CD1c-positive myeloid dendritic cell (primary cell): Measurements from ENCODE around the gene TRIM33.
"Not testable (repeated sequence)": the region's sequence is repeated elsewhere in the genome, so short reads cannot be mapped to it uniquely, and the experiment has no call there.

Source experiments
- DNase-seq: peaks from one replicate; pipeline ENCODE4 v3.0.0-alpha.2; 2016; ENCODE audit errors: extremely low spot score

Gene TRIM33

GRCh38 chr1:114467491-114467890 lies 43.5 kb downstream of the TRIM33 start:
- DNase-seq: no peak

GRCh38 chr1:114466334-114467014 lies 44.5 kb downstream of the TRIM33 start:
- DNase-seq: no peak

GRCh38 chr1:114462963-114463362 lies 48.0 kb downstream of the TRIM33 start:
- no peak for DNase-seq

- DNase-seq: no peak
Observed at GRCh38 chr1:114462341-114462740, 48.7 kb downstream of the TRIM33 start.

GRCh38 chr1:114458237-114458777 lies 52.7 kb downstream of the TRIM33 start:
- peak; percentile 61 for DNase-seq

GRCh38 chr1:114457675-114458236 lies 53.2 kb downstream of the TRIM33 start:
- DNase-seq: peak; percentile 10

GRCh38 chr1:114456586-114456985 lies 54.4 kb downstream of the TRIM33 start:
- DNase-seq: no peak

GRCh38 chr1:114455102-114455785 lies 55.8 kb downstream of the TRIM33 start:
- DNase-seq: no peak

GRCh38 chr1:114454539-114454938 lies 56.5 kb downstream of the TRIM33 start:
- DNase-seq: no peak

- DNase-seq: no peak
Observed at GRCh38 chr1:114453361-114453784, 57.6 kb downstream of the TRIM33 start.

GRCh38 chr1:114448370-114449036 lies 62.5 kb downstream of the TRIM33 start:
- DNase-seq: no peak

- DNase-seq: no peak
Observed at GRCh38 chr1:114446198-114446597, 64.8 kb downstream of the TRIM33 start.

- not testable (repeated sequence) for DNase-seq
Observed at GRCh38 chr1:114443226-114443625, 67.8 kb downstream of the TRIM33 start.

GRCh38 chr1:114441332-114441731 lies 69.7 kb downstream of the TRIM33 start:
- DNase-seq: no peak

GRCh38 chr1:114439369-114439768 lies 71.6 kb downstream of the TRIM33 start:
- no peak for DNase-seq

GRCh38 chr1:114437812-114438211 lies 73.2 kb downstream of the TRIM33 start:
- DNase-seq: no peak

GRCh38 chr1:114436799-114437198 lies 74.2 kb downstream of the TRIM33 start:
- DNase-seq: no peak

- no peak for DNase-seq
Observed at GRCh38 chr1:114435088-114435715, 75.8 kb downstream of the TRIM33 start.

GRCh38 chr1:114431026-114431425 lies 80.0 kb downstream of the TRIM33 start:
- DNase-seq: no peak

- peak; percentile 35 for DNase-seq
Observed at GRCh38 chr1:114428083-114428754, 82.8 kb downstream of the TRIM33 start.

GRCh38 chr1:114427612-114428011 lies 83.4 kb downstream of the TRIM33 start:
- DNase-seq: no peak
